ENCODE measurements around the gene ERGIC1.
A peak's percentile ranks its signal among the peaks of the same experiment; 100 is the strongest.

Gene ERGIC1

DNA sequence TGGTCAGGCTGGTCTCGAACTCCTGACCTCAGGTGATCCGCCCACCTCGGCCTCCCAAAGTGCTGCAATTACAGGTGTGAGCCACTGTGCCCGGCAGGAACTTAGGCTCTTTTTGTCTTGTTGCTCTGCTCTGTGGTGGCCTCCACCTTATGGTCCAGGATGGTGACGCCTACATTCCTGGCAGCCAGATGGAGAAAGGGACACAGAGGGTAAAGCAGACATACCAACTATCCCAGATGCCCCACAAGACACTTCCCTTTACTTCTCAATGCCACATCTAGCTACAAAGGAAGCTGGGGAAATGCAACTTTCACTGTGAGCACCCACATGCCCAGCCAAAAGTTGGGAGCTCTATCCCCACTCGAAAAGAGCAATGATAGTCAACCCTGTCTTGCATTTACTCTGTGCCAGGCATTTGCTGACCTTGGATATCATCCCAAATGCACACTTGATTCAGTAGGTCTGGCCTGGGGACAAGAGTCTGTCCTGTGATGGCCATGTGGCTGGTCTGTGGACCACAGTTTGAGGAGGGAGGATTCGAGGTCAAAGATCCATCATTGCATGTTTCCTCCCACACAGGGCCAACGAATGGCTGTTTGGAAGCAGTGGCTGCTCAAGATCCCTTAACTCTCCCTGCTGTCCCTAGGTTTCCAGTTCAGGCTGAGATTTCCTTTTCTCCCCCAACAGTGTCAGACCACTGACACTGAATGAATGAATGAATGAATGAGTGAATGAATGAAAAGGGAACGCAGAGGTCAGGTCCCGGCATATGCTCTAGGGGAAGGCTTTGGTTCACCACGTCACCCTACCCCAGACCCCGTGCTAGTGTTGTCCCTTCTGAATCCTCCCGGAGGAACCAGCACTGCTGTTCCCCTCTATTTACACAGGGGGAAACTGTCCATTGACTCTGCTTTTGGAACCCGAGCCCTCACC, 1.4 kb upstream of the ERGIC1 start:
- H3K27ac Mint-ChIP-seq, result no peak overlapping the region
- H3K4me1 Mint-ChIP-seq (ENCODE audit: low read depth), result peaks cover 32% of the 10 kb centered on the region
- peak overlapping the region; percentile 88 for H3K4me3 Mint-ChIP-seq
- H3K36me3 Mint-ChIP-seq, result no peaks in the 10 kb centered on the region
- H3K27me3 Mint-ChIP-seq, result no peaks in the 10 kb centered on the region
- no peaks in the 10 kb centered on the region for H3K9me3 Mint-ChIP-seq (ENCODE audit: low read depth)

DNA sequence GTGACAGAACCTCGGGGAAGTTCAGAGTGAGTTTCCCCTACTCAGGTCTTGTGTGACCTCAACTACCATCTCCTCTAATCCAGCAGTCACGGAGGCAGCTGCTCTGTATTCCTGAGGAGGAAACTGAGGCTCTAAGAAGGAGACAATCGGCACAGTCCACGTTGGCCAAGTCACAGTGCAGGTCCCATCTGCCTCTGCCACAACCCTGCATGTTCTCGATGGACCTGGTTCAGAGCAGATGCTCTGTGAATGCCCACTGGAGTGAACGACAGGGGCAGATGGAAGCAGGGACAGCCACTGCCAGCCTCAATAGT, 722 bp upstream of the ERGIC1 start:
- H3K27me3 Mint-ChIP-seq, result no peaks in the 10 kb centered on the region
- H3K9me3 Mint-ChIP-seq (ENCODE audit: low read depth), result no peaks in the 10 kb centered on the region
- H3K4me1 Mint-ChIP-seq (ENCODE audit: low read depth), result peaks cover 37% of the 10 kb centered on the region
- no peak overlapping the region for H3K27ac Mint-ChIP-seq
- H3K36me3 Mint-ChIP-seq, result no peaks in the 10 kb centered on the region
- peak overlapping the region; percentile 88 for H3K4me3 Mint-ChIP-seq

DNA sequence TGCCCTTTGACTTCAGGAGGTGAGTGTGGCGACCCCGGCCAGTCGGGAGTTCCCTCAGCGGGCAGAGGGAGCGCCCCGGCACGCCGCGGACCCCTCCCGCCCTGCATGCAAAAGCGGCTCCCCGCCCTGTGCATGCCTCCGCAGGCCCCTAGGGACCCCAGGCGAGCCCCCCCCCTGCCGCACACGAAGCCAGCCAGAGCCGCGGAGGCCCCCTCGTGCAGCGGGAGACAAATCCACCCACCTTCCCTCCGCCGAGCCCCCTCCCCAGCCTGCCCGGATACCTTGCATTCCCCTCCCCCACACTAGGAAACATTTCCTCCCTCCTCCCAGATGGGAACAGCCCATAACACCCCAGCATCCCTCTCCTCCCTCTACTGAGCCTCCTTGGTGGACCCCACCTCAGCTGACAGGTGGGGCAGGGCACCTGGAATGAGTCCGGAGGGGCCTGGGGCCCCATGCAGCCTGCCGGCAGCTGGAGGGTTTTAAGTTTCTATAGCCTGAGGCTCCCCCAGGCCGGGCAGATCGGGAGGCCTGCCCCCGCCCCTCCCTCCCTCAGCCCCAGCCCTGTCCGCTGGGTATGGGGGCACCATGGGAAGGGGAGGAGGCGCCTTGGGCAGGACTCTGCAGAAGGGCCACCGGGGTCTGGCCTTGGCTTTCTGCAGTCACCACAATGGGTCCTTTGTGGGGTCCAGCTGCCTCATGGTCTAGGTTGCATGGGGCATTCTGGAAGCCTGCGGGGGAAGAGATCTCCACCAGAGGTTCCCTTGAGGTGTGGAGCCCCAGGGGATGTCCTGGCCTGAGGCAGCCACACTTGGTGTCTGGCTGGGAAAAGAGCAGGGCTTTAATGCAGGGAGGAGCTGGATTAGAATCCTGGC, 601 bp downstream of the ERGIC1 start:
- H3K36me3 Mint-ChIP-seq, result no peaks in the 10 kb centered on the region
- peak overlapping the region; percentile 83 for H3K4me3 Mint-ChIP-seq
- peak overlapping the region; percentile 28 for H3K27ac Mint-ChIP-seq
- no peaks in the 10 kb centered on the region for H3K9me3 Mint-ChIP-seq (ENCODE audit: low read depth)
- no peaks in the 10 kb centered on the region for H3K27me3 Mint-ChIP-seq
- H3K4me1 Mint-ChIP-seq (ENCODE audit: low read depth), result peaks cover 37% of the 10 kb centered on the region

DNA sequence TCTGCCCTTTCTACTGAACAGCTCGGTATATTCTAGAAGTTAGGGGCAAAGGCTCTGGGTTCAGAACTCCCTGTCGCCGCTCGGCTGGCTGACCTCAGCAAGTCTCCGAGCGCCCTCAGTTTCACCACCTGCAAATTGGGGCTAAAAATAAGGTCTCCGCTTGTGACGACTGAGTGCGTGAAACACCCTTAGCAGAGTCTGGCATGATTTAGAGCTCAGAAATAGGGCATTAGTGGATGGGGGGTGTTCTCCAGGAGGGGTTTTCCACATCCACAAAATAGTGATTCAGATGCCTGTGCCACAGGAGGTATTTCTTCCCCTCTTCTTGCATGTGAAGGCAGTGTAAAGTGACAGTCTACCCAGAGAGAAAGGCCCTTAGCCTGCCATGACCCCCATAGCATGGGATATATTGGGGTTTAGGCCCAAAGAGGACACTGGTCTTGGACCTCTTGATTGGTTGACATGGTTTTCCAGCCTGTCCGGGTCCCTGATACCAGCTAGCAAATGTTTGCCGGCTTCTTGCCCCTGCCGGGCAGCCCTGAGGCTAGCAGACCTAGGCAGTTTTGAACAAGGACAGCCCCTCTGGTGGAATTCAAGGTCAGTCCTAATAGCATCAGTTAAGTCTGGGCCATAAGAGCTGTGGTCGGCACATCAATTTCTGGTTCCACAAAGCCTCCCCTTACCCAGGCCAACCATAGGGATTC, 1.4 kb downstream of the ERGIC1 start:
- Mint-ChIP-seq H3K4me3 (peak overlapping the region; percentile 83), H3K27ac (peak overlapping the region; percentile 50), H3K9me3 (ENCODE audit: low read depth) (no peaks in the 10 kb centered on the region), H3K27me3 (no peaks in the 10 kb centered on the region), H3K4me1 (ENCODE audit: low read depth) (peaks cover 37% of the 10 kb centered on the region), H3K36me3 (peaks cover 2% of the 10 kb centered on the region)

DNA sequence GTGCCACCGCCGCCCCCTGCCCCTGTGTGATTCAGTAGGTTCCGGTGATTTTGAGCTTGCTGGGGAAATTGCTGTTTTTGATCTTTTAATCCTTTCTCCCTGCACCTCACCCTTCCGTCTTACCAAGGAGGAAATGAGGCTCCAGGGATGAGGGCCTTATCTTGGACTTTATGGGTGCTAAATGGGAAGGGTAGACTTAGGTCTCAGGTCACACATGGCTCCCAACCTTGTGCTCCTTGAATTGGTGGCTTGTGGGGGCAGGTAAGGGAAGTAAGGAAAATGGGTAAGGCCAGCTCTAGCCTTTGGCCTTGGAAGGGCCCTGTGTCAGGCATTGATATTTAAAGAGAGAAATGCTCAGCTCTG, 1.9 kb downstream of the ERGIC1 start:
- peak overlapping the region; percentile 50 for H3K27ac Mint-ChIP-seq
- H3K36me3 Mint-ChIP-seq, result peaks cover 2% of the 10 kb centered on the region
- H3K9me3 Mint-ChIP-seq (ENCODE audit: low read depth), result no peaks in the 10 kb centered on the region
- H3K4me1 Mint-ChIP-seq (ENCODE audit: low read depth), result peaks cover 37% of the 10 kb centered on the region
- no peaks in the 10 kb centered on the region for H3K27me3 Mint-ChIP-seq
- peak overlapping the region; percentile 83 for H3K4me3 Mint-ChIP-seq

DNA sequence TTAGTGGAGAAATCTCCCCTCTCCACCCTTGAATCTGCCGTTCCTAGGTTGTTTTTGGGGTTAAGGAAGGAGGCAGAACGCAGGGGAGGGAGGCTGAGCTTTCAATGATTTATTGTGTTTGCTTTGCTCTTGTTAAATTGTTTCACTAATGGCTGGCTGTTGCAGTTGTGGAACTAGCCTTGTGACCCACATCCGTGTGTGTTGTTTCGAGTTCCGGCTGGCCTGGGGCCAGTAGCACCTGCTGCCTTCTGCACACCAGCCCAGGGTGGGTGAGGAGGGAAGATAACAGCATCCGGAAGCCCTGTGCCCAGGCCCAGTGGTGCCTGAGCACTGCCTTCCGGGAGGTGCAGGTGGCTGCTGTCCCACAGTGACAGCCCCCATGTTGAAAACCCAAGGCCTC, 3.6 kb downstream of the ERGIC1 start:
- peak overlapping the region; percentile 65 for H3K4me3 Mint-ChIP-seq
- H3K9me3 Mint-ChIP-seq (ENCODE audit: low read depth), result no peaks in the 10 kb centered on the region
- no peaks in the 10 kb centered on the region for H3K27me3 Mint-ChIP-seq
- H3K36me3 Mint-ChIP-seq, result peaks cover 8% of the 10 kb centered on the region
- peaks cover 44% of the 10 kb centered on the region for H3K4me1 Mint-ChIP-seq (ENCODE audit: low read depth)
- H3K27ac Mint-ChIP-seq, result peak overlapping the region; percentile 75

DNA sequence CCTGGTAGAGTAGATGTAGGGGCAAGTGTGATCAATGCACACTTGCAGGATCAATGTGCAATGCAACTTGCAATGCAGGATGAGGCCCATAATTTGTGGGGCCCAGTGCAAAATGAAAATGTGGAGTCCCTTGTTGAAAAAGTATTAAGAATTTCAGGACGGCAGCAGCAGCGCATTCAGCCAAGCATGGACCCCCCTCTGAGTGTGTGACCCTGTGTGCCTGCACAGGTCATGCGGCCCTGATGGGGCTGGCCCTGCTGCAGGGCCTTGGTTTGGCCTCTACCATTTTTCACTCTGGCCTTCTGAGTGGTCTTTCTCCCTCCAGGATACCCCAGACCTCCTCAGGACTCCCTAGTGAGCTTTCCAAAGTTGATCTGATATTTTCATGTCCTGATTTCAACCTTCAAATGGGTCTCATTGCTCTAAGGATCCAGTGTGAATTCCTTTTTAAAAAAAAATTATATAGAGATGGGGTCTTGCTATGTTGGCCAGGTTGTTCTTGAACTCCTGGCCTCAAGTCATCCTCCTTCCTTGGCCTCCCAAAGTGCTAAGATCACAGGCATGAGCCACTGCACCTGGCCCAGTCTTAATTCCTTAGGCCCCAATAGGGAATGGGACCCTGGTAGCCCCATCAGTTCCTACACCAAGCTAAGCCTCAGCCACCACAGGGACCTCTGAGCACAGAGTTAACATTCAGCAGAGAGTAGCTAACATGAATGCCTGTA, 4.3 kb downstream of the ERGIC1 start:
- H3K27me3 Mint-ChIP-seq, result no peaks in the 10 kb centered on the region

DNA sequence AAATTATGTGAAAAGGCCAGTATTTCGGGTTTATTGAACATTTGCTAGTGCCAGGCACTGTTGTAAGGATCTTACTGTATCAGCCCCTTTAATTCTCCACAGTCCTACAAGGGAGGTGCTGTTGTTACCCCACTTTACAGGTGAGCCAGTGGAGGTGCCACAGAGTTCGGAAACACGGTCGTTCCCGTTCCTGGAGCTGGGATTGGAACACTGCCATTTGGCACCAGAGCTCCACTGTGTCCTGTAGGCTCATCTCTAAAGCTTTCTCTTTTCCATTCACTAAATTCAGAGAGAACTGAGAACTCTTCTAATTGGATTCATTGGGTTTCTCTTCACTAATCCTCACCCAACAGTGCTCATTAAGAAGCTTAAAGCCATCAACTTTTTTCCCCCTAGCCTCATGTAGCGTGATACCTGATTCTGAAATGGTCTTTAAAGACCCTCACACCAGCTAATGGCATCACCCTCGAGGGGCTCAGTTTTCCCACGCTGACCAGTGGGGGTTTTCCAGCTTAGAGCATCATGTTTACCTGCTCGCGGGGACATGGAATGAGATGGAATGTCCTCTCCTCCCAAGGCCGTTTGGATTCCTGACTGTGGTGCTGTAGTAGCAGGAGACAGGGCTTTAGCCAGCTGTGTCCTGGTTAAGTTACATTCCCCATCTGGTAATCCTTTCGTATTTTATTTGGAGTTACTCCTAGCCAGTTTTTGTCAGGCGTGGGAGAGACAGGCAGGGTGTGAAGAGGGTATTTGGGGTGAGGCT, 5.8 kb downstream of the ERGIC1 start:
- Mint-ChIP-seq H3K27ac (no peak overlapping the region), H3K36me3 (peaks cover 11% of the 10 kb centered on the region), H3K4me1 (ENCODE audit: low read depth) (peaks cover 45% of the 10 kb centered on the region), H3K27me3 (no peaks in the 10 kb centered on the region), H3K4me3 (no peak overlapping the region), H3K9me3 (ENCODE audit: low read depth) (no peaks in the 10 kb centered on the region)

More for the DNA sequence above, 4.3 kb downstream of the ERGIC1 start:
- H3K27ac Mint-ChIP-seq, result peak overlapping the region; percentile 75
- H3K36me3 Mint-ChIP-seq, result peaks cover 10% of the 10 kb centered on the region
- peaks cover 43% of the 10 kb centered on the region for H3K4me1 Mint-ChIP-seq (ENCODE audit: low read depth)
- no peaks in the 10 kb centered on the region for H3K9me3 Mint-ChIP-seq (ENCODE audit: low read depth)
- peak overlapping the region; percentile 27 for H3K4me3 Mint-ChIP-seq

DNA sequence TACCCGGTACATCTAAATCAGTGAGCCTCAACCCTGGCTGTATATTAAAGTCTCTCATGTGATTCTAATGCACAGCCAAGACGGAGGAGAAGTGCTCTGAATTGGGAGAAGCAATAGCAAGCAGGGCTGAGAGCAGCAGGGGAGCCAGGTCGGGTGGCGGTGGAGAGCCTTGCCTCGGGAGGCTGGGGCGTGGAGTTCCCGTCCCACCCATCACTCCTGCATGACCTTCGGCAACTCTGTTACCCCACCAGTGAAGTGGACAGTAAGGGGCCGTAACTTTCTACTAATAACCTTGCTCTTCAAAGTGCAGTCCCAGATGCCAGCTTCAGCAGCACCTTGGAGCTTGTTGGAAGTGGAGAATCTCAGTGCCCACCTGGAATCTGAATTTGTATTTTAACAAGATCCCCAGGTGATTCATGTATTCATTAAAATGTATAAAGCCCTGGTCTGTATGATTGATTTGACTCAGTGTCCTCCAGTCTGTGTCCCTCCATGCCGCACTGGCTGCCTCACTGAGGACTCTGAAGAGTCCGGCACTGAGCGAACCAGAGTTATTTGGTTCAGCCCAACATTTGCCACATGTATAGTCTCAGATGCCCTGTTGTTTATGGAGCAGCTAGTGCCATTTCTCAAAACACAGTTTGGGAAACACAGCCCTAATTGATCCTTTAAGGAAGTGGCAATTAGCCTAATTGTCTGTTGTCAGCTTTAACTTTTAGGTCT, 6.5 kb downstream of the ERGIC1 start:
- H3K9me3 Mint-ChIP-seq (ENCODE audit: low read depth), result no peaks in the 10 kb centered on the region
- H3K4me1 Mint-ChIP-seq (ENCODE audit: low read depth), result peaks cover 41% of the 10 kb centered on the region
- peak overlapping the region; percentile 5 for H3K27ac Mint-ChIP-seq
- H3K27me3 Mint-ChIP-seq, result no peaks in the 10 kb centered on the region
- H3K4me3 Mint-ChIP-seq, result no peak overlapping the region
- peaks cover 13% of the 10 kb centered on the region for H3K36me3 Mint-ChIP-seq

DNA sequence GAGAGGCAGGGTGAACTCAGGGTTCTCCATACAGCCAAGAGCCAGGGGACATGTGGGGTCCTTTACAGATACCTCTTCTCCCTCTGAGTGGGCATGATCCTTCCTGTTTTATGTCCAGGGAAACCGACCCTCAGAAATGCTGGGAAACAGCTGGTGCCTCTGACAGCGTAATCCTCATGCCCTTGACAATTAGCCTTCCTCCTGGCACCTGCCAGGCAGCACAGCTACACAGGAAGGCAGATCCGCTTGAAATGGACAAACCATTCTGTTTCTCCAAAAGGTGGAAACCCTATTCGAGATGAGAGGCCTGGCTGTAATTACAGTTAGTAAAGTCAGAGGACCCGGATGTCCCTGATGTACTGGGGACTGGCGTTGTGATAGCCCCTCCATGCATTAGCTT, 7.2 kb downstream of the ERGIC1 start:
- Mint-ChIP-seq H3K27me3 (no peaks in the 10 kb centered on the region), H3K4me3 (no peak overlapping the region), H3K4me1 (ENCODE audit: low read depth) (peaks cover 39% of the 10 kb centered on the region), H3K36me3 (peaks cover 13% of the 10 kb centered on the region), H3K9me3 (ENCODE audit: low read depth) (no peaks in the 10 kb centered on the region), H3K27ac (peak overlapping the region; percentile 5)

DNA sequence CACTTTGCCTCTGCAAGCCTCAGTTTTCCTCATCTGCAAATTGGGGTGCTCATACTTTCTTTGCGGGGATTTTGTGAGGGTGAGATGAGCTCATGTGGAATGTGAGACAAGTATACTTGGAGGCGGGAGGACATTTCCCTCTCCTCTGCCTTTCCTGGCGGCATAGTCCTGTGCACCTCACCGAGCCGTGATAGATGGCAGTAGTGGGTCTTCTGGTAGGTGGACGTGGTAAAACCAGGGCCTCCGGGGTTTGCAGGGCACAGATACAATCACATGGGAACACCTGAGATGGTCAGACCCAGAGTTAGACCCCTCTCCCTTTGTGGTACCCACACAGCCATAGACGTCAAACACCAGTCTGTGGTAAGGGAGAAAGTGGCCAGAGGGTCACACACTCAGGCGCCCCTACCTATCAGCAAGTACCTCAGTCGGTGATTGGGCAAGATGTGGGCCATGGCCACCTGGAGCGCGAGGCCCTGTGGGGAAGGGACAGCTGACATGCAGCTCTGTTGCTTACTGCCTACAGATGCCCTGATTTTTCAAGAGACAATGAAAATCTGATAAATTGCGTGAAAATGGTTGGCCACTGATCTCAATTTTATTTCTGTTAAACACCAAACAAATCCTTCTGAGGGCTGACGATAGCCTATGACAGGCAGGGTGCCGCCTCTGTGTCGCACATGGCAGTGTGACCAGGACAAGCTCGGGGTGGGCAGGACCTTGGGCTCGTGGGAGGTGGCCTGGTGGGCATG, 9.9 kb downstream of the ERGIC1 start:
- Mint-ChIP-seq H3K36me3 (peaks cover 13% of the 10 kb centered on the region), H3K9me3 (ENCODE audit: low read depth) (no peaks in the 10 kb centered on the region), H3K4me3 (no peak overlapping the region), H3K27me3 (no peaks in the 10 kb centered on the region), H3K4me1 (ENCODE audit: low read depth) (peaks cover 39% of the 10 kb centered on the region), H3K27ac (no peak overlapping the region)

DNA sequence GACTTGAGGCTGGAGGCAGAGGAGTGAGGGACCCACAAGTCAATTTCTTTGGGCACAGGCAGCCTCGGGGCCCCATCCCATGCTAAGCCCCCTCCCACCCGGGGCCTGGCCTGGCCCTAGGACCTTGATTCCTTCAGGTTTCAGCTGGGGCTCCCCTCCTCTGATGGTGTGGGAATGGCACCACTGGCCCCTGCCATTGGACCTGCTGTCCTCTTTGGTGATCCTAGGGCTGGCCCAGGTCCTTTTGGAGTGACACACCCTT, 10.5 kb downstream of the ERGIC1 start:
- H3K9me3 Mint-ChIP-seq (ENCODE audit: low read depth), result no peaks in the 10 kb centered on the region
- no peak overlapping the region for H3K27ac Mint-ChIP-seq
- H3K36me3 Mint-ChIP-seq, result peaks cover 13% of the 10 kb centered on the region
- H3K4me1 Mint-ChIP-seq (ENCODE audit: low read depth), result peaks cover 44% of the 10 kb centered on the region
- H3K27me3 Mint-ChIP-seq, result no peaks in the 10 kb centered on the region
- no peak overlapping the region for H3K4me3 Mint-ChIP-seq

DNA sequence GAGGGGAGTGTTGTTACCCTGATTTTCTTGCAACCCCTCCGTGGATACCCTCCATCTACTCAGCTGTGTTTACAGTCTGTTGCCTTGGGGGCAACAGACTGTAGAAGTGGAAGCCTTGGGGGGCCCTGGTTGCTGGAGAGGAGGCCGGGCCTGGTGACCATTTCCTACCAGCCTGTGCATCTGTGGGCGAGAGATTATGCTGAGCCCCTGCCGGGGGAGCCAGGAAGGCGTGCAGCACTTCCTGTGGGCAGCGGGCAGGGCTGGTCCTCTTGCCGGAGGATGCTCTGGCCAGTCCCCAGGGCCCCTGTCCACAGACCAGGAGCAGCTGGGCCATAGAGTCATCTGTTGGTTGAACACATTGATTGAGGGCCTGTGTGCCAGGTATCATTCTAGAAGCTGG, 11.1 kb downstream of the ERGIC1 start:
- no peaks in the 10 kb centered on the region for H3K27me3 Mint-ChIP-seq
- H3K4me1 Mint-ChIP-seq (ENCODE audit: low read depth), result peaks cover 49% of the 10 kb centered on the region
- H3K27ac Mint-ChIP-seq, result no peak overlapping the region
- H3K9me3 Mint-ChIP-seq (ENCODE audit: low read depth), result no peaks in the 10 kb centered on the region
- no peak overlapping the region for H3K4me3 Mint-ChIP-seq
- H3K36me3 Mint-ChIP-seq, result peaks cover 13% of the 10 kb centered on the region
